ENCODE data around the gene CORT. TPM values are rescaled to one million over a fixed set of nuclear protein-coding genes. Genes with fewer than 3 reads are reported as not detected.

Gene CORT, protein sequence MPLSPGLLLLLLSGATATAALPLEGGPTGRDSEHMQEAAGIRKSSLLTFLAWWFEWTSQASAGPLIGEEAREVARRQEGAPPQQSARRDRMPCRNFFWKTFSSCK
- under 1 TPM; 0.33 to 0.34 TPM for total RNA-seq

GRCh38 chr1:10449751-10450150 is at the start of gene CORT:
Gene CORT (plus strand): TSS chr1:10450031. CDS start chr1:10450224, 193 bp downstream.

DNA sequence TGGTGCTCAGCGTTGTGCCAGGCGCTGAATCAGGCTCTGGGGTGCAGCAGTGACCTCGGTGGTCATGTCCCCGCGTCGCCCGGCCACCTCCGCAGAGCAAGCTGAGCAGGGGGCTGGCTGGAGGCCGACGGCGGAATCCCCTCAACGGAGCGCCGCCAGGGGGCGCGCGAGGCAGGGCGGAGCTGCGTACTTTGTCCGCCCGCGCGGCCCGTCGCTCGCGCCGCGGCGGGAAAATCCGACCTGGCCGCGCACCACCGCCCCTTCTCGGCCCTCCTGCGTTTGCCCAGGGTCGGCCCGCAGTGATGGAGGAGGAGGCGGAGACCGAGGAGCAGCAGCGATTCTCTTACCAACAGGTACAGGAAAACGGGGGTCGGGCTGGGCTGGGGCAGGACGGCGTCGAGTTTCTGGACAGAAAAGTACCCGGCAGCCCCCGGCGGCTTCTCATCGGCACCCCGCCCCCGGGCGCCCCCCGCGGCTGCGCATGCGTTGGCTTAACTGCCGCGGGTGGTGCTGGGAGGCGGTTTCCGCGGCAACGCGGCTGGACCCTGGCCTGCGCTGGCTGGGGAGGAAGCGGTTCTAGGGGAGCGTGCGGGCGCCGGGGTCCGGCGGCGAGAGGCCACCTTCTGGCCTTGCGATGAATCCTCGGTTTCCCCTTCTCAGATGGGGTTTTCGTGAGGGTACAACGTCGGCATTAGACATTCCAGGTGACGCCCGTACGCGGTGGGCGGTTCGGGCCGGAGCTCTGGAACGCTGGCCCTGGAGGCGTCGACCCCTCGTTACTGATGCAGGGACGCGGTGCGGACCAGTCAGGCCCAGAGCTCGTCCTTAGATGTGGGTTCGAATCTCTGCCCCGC is 19.4 kb upstream of the CORT start, which contains the start of gene CENPS:
TSS of gene CENPS (plus strand) at position 218 of the 854 bp plus-strand sequence. CDS start at position 303, 85 bp downstream.

GRCh38 chr1:10472220-10473144 is 22.7 kb downstream of the CORT start, which contains the start of gene DFFA:
Gene DFFA (minus strand): TSS chr1:10472529. CDS start chr1:10472458, 71 bp downstream.

GRCh38 chr1:10474613-10475507 is 25.0 kb downstream of the CORT start, which contains the start of gene PEX14:
Gene PEX14 (plus strand): TSS chr1:10474950. CDS start chr1:10474967, 17 bp downstream.

Other genes with a start within 250 kb of the CORT start
- gene KIF1B, start 239.5 kb upstream of the CORT start, total RNA-seq = 10 to 100 TPM; 20.6 to 29.6 TPM
- gene PGD, start 51.0 kb upstream of the CORT start, total RNA-seq = 100 to 1,000 TPM in 1 of 2 donors, 10 to 100 TPM in 1; 65.7 to 154 TPM
- 10 to 100 TPM; 13.8 to 23.3 TPM for gene CENPS, start 19.6 kb upstream of the CORT start, total RNA-seq
- gene DFFA, start 22.5 kb downstream of the CORT start, total RNA-seq = 10 to 100 TPM; 22.4 to 38.3 TPM
- gene PEX14, start 24.9 kb downstream of the CORT start, total RNA-seq = 10 to 100 TPM; 18.2 to 24.6 TPM

Measured in melanocyte of skin (primary cell).